Osteoblast (primary cell): ENCODE measurements around the gene CPZ. TPM values are rescaled to one million over a fixed set of nuclear protein-coding genes. Genes with fewer than 3 reads are reported as not detected.

Source experiments
- DNase-seq: peaks from one replicate; pipeline ENCODE4 v3.0.0; 2011; ENCODE audit warnings: low spot score, mixed read lengths; ENCODE audit not compliant: insufficient read length; ENCODE audit errors: missing footprints
- H2AFZ ChIP-seq: 2 replicates; pipeline ENCODE4 v1.6.0; 2011; ENCODE audit warnings: mild to moderate bottlenecking, low read length
- H3K27ac ChIP-seq: 2 replicates; pipeline ENCODE4 v1.5.1; 2011; ENCODE audit warnings: mild to moderate bottlenecking, low read depth, low read length, moderate library complexity
- H3K27me3 ChIP-seq: 2 replicates; pipeline ENCODE4 v1.6.0; 2012; ENCODE audit warnings: mild to moderate bottlenecking, control low read depth, inconsistent platforms, low read length, moderate library complexity; ENCODE audit not compliant: insufficient read depth
- H3K36me3 ChIP-seq: 2 replicates; pipeline ENCODE4 v1.5.1; 2011; ENCODE audit warnings: mild to moderate bottlenecking, low read length, control low read depth, moderate library complexity; ENCODE audit not compliant: insufficient read depth
- H3K4me1 ChIP-seq: 2 replicates; pipeline ENCODE4 v1.5.1; 2011; ENCODE audit warnings: mild to moderate bottlenecking, low read length, control low read depth, moderate library complexity; ENCODE audit not compliant: insufficient read depth
- H3K4me2 ChIP-seq: 2 replicates; pipeline ENCODE4 v1.6.0; 2011; ENCODE audit warnings: mild to moderate bottlenecking, low read length; ENCODE audit not compliant: insufficient read depth
- H3K4me3 ChIP-seq: fragments of 200-600 bp; sonication (generic); 3 replicates; pipeline ENCODE4 v1.5.1; 2012; ENCODE audit warnings: mild to moderate bottlenecking, low read length, inconsistent platforms; ENCODE audit not compliant: insufficient read depth
- H3K79me2 ChIP-seq: 2 replicates; pipeline ENCODE4 v1.6.0; 2012; ENCODE audit warnings: mild to moderate bottlenecking, low read length, control low read depth, inconsistent platforms; ENCODE audit not compliant: insufficient read depth
- H3K9me3 ChIP-seq: 2 replicates; pipeline ENCODE4 v1.5.1; 2011; ENCODE audit warnings: low read depth, low read length, control low read depth
- H4K20me1 ChIP-seq: 2 replicates; pipeline ENCODE4 v1.6.0; 2012; ENCODE audit warnings: mild to moderate bottlenecking, low read length, control low read depth; ENCODE audit not compliant: insufficient read depth
- total RNA-seq: library from RNA; depleted of rRNA; stranded (reverse); fragments of >200 nt; gene quantifications from 2 replicates; pipeline ENCODE4 v1.2.3, GENCODE V29; 2012
- TF ChIP-seq, protein P1 (sequence below): IDR thresholded peaks from 2 replicates; pipeline ENCODE4 v1.5.1; 2011; ENCODE audit warnings: mild to moderate bottlenecking, low read depth, low read length, moderate library complexity; ENCODE audit errors: extremely low read depth

CPZ gene
- total RNA-seq, 1 donor: 44.5 TPM

GRCh38 chr4:8544741-8545438, 47.7 kb upstream of the CPZ start:
- Histone ChIP-seq H2AFZ (peak overlapping the region; percentile 72), H3K4me2 (peak overlapping the region; percentile 60), H3K79me2 (no peaks in the 10 kb centered on the region), H3K27me3 (no peaks in the 10 kb centered on the region), H3K4me1 (peaks cover 27% of the 10 kb centered on the region), H3K36me3 (no peaks in the 10 kb centered on the region), H3K9me3 (no peaks in the 10 kb centered on the region), H3K27ac (no peak overlapping the region), H3K4me3 (peak overlapping the region; percentile 25), H4K20me1 (no peaks in the 10 kb centered on the region)
- DNase-seq: peak; percentile 92
- TF ChIP-seq, protein P1, sequence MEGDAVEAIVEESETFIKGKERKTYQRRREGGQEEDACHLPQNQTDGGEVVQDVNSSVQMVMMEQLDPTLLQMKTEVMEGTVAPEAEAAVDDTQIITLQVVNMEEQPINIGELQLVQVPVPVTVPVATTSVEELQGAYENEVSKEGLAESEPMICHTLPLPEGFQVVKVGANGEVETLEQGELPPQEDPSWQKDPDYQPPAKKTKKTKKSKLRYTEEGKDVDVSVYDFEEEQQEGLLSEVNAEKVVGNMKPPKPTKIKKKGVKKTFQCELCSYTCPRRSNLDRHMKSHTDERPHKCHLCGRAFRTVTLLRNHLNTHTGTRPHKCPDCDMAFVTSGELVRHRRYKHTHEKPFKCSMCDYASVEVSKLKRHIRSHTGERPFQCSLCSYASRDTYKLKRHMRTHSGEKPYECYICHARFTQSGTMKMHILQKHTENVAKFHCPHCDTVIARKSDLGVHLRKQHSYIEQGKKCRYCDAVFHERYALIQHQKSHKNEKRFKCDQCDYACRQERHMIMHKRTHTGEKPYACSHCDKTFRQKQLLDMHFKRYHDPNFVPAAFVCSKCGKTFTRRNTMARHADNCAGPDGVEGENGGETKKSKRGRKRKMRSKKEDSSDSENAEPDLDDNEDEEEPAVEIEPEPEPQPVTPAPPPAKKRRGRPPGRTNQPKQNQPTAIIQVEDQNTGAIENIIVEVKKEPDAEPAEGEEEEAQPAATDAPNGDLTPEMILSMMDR: no peak

DNA sequence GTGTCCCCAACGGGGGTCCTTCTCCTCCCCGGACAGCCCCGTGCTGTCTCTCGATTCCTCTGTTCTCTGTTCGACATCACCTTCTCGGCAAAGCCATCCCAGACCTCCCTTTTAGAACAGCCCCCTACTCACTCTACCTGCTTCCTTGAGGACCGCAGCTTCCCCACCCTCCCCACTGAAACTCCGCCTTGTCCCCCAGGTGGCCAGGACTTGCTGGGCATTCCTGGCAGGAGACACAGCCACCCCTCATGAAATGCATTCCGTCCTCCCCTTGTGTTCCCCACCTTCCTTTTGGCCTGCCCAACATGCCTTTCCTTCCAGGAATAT, 47.2 kb upstream of the CPZ start:
- Histone ChIP-seq H3K27ac (no peak overlapping the region), H3K9me3 (no peaks in the 10 kb centered on the region), H2AFZ (no peak overlapping the region), H3K79me2 (no peaks in the 10 kb centered on the region), H4K20me1 (no peaks in the 10 kb centered on the region), H3K4me3 (no peak overlapping the region), H3K4me1 (peaks cover 22% of the 10 kb centered on the region), H3K27me3 (no peaks in the 10 kb centered on the region), H3K36me3 (no peaks in the 10 kb centered on the region), H3K4me2 (peak overlapping the region; percentile 60)
- TF ChIP-seq, protein P1: no peak
- DNase-seq: no peak

DNA sequence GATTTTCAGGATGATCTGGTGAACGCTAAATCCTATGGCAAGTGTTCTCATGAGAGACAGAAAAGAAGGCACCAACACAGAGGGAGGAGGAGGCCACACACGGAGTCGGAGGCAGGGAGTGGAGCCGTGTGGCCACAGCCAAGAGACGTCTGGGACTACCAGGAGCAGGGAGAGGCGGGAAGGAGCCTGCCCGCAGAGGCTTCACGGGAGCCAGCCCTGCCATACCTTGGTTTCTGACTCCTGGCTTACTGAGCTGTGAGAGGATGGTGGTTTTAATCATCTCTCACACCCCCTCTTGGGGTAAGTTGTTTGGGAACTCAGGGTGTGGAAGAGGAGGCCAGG, 45.8 kb upstream of the CPZ start:
- Histone ChIP-seq H2AFZ (no peak overlapping the region), H3K27ac (peak overlapping the region; percentile 66)

GRCh38 chr4:8547108-8547911, 45.3 kb upstream of the CPZ start:
- Histone ChIP-seq H3K4me2 (peak overlapping the region; percentile 44), H3K9me3 (no peaks in the 10 kb centered on the region), H3K36me3 (no peaks in the 10 kb centered on the region), H3K79me2 (no peaks in the 10 kb centered on the region), H4K20me1 (no peaks in the 10 kb centered on the region), H3K4me1 (peaks cover 22% of the 10 kb centered on the region), H3K27ac (peak overlapping the region; percentile 66), H3K27me3 (no peaks in the 10 kb centered on the region), H2AFZ (no peak overlapping the region), H3K4me3 (no peak overlapping the region)
- DNase-seq: peak; percentile 97
- TF ChIP-seq, protein P1: peak; percentile 44

More for the DNA sequence above, 45.8 kb upstream of the CPZ start:
- no peaks in the 10 kb centered on the region for H3K9me3 ChIP-seq
- no peaks in the 10 kb centered on the region for H3K27me3 ChIP-seq
- H3K4me2 ChIP-seq: no peak overlapping the region
- peak; percentile 64 for DNase-seq
- TF ChIP-seq, protein P1: no peak
- no peaks in the 10 kb centered on the region for H4K20me1 ChIP-seq
- no peaks in the 10 kb centered on the region for H3K79me2 ChIP-seq
- no peaks in the 10 kb centered on the region for H3K36me3 ChIP-seq
- peaks cover 22% of the 10 kb centered on the region for H3K4me1 ChIP-seq
- H3K4me3 ChIP-seq: no peak overlapping the region
